Measurements from ENCODE around the gene OIT3. TPM values are rescaled to one million over a fixed set of nuclear protein-coding genes. Genes with fewer than 3 reads are reported as not detected.

Gene OIT3
- not detected for total RNA-seq

DNA sequence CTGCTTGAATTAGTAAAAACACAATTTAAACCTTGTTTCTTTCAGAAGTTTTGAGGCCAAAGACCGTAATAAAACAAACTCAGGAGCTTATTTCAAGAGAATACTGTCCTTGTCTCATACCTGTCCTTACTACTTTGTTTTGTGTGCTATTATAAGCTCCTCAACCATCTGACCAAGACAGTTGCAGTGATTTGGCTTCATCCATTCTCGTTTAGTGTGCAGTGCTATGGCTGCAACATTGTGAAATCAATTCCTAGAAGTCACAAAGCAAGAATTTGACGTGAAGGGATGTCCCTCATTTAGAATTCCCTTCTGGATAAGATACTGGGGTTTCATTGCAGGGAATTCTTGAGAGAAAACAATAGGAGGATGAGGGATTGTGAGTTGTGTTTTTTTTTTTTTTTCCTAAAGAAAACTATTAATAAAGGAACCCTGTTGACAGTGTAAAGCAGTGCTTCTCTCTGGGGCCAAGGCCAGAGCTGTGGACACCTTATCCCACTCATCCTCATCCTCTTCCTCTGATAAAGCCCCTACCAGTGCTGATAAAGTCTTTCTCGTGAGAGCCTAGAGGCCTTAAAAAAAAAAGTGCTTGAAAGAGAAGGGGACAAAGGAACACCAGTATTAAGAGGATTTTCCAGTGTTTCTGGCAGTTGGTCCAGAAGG lies at the start of gene OIT3:
Gene OIT3 (plus strand): TSS at position 604 of the 663 bp plus-strand sequence. CDS start 60 bp downstream, outside the sequence.

DNA sequence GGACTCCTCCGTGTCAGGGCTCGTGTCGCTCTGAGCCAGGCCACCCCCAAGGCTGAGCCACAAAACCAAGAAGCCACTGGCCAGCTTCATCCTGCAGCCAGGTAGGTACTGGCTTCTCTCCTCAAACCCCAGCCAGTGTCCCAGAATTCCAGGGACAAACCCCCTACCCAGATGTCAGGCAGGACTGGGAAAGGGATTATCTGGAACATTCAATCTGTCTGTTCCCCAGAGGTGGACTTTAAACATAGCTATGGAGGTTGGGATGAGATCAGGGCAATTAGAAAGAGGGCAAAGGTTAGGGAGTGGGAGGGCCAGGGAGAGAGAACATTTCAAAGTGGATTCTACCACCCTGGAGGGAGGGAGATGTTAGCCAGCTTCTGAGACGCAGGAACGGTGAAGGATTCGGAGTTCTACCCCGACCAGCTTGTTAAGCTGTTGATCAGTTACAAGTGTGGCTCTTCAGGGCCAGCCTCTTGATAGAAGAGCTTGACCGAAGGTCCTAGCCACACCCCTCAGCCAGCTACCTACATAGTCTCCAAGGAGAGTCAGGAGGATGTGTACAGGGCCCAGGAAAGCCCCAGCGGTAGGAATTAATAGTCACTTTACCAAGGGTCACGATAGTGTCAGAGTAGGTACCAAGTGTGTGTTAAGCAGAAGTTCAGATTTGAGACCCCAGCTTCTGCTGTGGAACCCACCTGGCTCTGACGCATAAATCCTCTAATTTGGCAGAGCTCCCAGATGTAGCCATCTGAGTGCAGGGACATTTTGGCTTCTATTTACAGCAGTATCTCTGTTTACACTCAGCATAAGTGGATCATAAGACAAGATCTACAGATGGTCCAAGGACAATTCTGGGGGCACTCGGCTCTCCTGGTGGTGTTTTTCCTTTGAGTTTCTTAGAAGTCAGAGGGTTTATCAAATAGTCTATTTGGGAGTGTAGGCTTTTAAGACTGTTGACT lies 61.3 kb downstream of the OIT3 start, which contains the start of gene PLA2G12B:
Gene PLA2G12B (minus strand): TSS at position 211 of the 959 bp plus-strand sequence. CDS start 121 bp downstream, at position 90.

Other genes starting within 250 kb of the OIT3 start
- gene MCU, start 201.6 kb upstream of the OIT3 start, total RNA-seq, result 10 to 100 TPM; 11.2 to 11.6 TPM
- not detected for gene PLA2G12B, start 61.1 kb downstream of the OIT3 start, total RNA-seq
- 10 to 100 TPM; 44.3 to 46.6 TPM for gene P4HA1, start 203.1 kb downstream of the OIT3 start, total RNA-seq
- 1 to 10 TPM; 1.2 to 1.3 TPM for gene NUDT13, start 216.7 kb downstream of the OIT3 start, total RNA-seq